ENCODE data around the gene SMOC2.

Gene SMOC2

DNA sequence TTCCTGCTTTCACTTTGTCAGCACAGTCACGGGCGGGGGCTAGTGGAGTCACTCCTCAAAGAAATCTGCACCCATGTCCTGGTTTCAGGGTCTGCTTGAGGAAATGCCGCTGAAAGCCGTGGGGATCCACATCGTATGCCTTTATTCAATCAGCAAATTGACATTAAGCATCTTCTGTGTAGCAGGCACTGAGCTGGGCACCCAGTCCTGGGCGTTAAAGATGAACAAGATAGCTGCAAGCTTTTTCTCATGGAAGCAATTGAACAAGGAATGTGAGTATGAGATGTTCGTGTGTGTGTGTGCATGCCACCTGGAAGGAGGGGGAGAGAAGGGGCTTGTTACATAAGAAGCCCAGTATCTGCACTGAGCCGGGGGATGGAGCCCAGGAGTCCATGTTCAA lies 243.9 kb downstream of the SMOC2 start (continued):
- TF ChIP-seq, protein P1, sequence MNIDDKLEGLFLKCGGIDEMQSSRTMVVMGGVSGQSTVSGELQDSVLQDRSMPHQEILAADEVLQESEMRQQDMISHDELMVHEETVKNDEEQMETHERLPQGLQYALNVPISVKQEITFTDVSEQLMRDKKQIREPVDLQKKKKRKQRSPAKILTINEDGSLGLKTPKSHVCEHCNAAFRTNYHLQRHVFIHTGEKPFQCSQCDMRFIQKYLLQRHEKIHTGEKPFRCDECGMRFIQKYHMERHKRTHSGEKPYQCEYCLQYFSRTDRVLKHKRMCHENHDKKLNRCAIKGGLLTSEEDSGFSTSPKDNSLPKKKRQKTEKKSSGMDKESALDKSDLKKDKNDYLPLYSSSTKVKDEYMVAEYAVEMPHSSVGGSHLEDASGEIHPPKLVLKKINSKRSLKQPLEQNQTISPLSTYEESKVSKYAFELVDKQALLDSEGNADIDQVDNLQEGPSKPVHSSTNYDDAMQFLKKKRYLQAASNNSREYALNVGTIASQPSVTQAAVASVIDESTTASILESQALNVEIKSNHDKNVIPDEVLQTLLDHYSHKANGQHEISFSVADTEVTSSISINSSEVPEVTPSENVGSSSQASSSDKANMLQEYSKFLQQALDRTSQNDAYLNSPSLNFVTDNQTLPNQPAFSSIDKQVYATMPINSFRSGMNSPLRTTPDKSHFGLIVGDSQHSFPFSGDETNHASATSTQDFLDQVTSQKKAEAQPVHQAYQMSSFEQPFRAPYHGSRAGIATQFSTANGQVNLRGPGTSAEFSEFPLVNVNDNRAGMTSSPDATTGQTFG (tag by site-specific recombination; IDR thresholded peaks at IDR 0.05; ENCODE audit: borderline replicate concordance), result no peak
- TF ChIP-seq ZFP41 (tag by site-specific recombination; IDR thresholded peaks at IDR 0.05; ENCODE audit: borderline replicate concordance) (no peak), ZNF596 (tag by site-specific recombination; IDR thresholded peaks at IDR 0.05) (no peak), TRIM28 (IDR thresholded peaks at IDR 0.05; ENCODE audit: borderline replicate concordance, low read length) (no peak)
- TF ChIP-seq, protein P2, sequence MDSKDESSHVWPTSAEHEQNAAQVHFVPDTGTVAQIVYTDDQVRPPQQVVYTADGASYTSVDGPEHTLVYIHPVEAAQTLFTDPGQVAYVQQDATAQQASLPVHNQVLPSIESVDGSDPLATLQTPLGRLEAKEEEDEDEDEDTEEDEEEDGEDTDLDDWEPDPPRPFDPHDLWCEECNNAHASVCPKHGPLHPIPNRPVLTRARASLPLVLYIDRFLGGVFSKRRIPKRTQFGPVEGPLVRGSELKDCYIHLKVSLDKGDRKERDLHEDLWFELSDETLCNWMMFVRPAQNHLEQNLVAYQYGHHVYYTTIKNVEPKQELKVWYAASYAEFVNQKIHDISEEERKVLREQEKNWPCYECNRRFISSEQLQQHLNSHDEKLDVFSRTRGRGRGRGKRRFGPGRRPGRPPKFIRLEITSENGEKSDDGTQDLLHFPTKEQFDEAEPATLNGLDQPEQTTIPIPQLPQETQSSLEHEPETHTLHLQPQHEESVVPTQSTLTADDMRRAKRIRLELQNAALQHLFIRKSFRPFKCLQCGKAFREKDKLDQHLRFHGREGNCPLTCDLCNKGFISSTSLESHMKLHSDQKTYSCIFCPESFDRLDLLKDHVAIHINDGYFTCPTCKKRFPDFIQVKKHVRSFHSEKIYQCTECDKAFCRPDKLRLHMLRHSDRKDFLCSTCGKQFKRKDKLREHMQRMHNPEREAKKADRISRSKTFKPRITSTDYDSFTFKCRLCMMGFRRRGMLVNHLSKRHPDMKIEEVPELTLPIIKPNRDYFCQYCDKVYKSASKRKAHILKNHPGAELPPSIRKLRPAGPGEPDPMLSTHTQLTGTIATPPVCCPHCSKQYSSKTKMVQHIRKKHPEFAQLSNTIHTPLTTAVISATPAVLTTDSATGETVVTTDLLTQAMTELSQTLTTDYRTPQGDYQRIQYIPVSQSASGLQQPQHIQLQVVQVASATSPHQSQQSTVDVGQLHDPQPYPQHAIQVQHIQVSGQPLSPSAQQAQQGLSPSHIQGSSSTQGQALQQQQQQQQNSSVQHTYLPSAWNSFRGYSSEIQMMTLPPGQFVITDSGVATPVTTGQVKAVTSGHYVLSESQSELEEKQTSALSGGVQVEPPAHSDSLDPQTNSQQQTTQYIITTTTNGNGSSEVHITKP (tag by site-specific recombination; IDR thresholded peaks at IDR 0.05), result no peak
- TF ChIP-seq, protein P3, sequence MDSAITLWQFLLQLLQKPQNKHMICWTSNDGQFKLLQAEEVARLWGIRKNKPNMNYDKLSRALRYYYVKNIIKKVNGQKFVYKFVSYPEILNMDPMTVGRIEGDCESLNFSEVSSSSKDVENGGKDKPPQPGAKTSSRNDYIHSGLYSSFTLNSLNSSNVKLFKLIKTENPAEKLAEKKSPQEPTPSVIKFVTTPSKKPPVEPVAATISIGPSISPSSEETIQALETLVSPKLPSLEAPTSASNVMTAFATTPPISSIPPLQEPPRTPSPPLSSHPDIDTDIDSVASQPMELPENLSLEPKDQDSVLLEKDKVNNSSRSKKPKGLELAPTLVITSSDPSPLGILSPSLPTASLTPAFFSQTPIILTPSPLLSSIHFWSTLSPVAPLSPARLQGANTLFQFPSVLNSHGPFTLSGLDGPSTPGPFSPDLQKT (IDR thresholded peaks at IDR 0.05; ENCODE audit: borderline replicate concordance, low read depth, low read length), result no peak

DNA sequence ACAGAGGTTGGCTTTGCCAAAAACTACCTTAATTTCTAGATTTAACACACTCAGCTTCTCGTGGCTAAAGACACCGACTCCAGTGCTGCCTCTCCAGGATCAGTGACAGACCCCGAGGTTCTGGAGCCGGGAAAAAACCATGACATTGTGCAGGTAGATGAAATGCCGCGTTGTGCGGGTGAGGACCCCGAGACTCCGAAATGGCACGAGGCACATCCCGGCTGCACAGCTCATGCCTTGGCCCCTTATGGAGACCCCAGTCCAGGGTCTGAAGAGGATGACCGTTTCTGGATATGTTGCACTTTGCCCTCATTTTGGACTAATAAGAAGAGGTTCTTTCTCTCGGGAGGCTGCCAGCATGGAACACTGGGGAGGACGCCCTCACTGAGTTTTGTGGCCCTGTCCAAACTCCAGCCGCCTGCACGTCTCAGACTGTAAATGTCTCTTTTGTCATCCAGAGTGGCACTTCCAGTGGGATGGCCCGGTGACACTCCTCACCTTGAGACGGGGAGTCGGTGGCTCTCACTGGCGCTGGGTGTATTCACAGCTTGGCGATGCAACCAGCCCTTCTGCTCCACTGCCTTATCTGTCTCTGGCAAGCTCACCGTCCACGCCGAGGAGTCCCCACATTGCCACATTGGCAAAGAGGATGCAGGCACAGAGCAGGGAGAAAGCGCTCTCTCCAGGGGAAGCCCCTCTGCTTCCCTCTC lies 245.2 kb downstream of the SMOC2 start:
- POLR2A ChIA-PET, result no interaction called here
- H3K9me3 ChIP-seq (ENCODE audit: control insufficient read depth, insufficient read depth, low read depth, low read length), result no peaks in the 10 kb centered on the region
- CTCF ChIA-PET, result no interaction called here
- TF ChIP-seq, protein P4, sequence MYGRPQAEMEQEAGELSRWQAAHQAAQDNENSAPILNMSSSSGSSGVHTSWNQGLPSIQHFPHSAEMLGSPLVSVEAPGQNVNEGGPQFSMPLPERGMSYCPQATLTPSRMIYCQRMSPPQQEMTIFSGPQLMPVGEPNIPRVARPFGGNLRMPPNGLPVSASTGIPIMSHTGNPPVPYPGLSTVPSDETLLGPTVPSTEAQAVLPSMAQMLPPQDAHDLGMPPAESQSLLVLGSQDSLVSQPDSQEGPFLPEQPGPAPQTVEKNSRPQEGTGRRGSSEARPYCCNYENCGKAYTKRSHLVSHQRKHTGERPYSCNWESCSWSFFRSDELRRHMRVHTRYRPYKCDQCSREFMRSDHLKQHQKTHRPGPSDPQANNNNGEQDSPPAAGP (tag by site-specific recombination; IDR thresholded peaks at IDR 0.05), result no peak
- TF ChIP-seq ZNF114 (tag by site-specific recombination; IDR thresholded peaks at IDR 0.05), result no peak
- TF ChIP-seq, protein P5, sequence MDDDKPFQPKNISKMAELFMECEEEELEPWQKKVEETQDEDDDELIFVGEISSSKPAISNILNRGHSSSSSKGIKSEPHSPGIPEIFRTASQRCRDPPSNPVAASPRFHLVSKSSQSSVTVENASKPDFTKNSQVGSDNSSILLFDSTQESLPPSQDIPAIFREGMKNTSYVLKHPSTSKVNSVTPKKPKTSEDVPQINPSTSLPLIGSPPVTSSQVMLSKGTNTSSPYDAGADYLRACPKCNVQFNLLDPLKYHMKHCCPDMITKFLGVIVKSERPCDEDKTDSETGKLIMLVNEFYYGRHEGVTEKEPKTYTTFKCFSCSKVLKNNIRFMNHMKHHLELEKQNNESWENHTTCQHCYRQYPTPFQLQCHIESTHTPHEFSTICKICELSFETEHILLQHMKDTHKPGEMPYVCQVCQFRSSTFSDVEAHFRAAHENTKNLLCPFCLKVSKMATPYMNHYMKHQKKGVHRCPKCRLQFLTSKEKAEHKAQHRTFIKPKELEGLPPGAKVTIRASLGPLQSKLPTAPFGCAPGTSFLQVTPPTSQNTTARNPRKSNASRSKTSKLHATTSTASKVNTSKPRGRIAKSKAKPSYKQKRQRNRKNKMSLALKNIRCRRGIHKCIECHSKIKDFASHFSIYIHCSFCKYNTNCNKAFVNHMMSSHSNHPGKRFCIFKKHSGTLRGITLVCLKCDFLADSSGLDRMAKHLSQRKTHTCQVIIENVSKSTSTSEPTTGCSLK (tag by site-specific recombination; IDR thresholded peaks at IDR 0.05), result no peak
- TF ChIP-seq REPIN1 (tag by site-specific recombination; IDR thresholded peaks at IDR 0.05; ENCODE audit: low read depth), result no peak
- TF ChIP-seq HOXC10 (CRISPR knock-in tag; IDR thresholded peaks at IDR 0.05), result no peak
- TF ChIP-seq ZNF549 (tag by site-specific recombination; IDR thresholded peaks at IDR 0.05), result no peak
- TF ChIP-seq GFI1B (tag by site-specific recombination; IDR thresholded peaks at IDR 0.05), result no peak
- TF ChIP-seq, protein P6, sequence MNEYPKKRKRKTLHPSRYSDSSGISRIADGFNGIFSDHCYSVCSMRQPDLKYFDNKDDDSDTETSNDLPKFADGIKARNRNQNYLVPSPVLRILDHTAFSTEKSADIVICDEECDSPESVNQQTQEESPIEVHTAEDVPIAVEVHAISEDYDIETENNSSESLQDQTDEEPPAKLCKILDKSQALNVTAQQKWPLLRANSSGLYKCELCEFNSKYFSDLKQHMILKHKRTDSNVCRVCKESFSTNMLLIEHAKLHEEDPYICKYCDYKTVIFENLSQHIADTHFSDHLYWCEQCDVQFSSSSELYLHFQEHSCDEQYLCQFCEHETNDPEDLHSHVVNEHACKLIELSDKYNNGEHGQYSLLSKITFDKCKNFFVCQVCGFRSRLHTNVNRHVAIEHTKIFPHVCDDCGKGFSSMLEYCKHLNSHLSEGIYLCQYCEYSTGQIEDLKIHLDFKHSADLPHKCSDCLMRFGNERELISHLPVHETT (tag by site-specific recombination; IDR thresholded peaks at IDR 0.05), result no peak
- no peak for TF ChIP-seq ZNF132 (tag by site-specific recombination; IDR thresholded peaks at IDR 0.05; ENCODE audit: borderline replicate concordance)
- TF ChIP-seq ZNF596 (tag by site-specific recombination; IDR thresholded peaks at IDR 0.05), result no peak
- no peak for TF ChIP-seq ZNF174 (tag by site-specific recombination; IDR thresholded peaks at IDR 0.05)
- TF ChIP-seq OSR2 (tag by site-specific recombination; IDR thresholded peaks at IDR 0.05), result no peak
- TF ChIP-seq, protein P7, sequence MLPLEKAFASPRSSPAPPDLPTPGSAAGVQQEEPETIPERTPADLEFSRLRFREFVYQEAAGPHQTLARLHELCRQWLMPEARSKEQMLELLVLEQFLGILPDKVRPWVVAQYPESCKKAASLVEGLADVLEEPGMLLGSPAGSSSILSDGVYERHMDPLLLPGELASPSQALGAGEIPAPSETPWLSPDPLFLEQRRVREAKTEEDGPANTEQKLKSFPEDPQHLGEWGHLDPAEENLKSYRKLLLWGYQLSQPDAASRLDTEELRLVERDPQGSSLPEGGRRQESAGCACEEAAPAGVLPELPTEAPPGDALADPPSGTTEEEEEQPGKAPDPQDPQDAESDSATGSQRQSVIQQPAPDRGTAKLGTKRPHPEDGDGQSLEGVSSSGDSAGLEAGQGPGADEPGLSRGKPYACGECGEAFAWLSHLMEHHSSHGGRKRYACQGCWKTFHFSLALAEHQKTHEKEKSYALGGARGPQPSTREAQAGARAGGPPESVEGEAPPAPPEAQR (tag by site-specific recombination; IDR thresholded peaks at IDR 0.05), result no peak

More for the DNA sequence above, 245.2 kb downstream of the SMOC2 start:
- Histone ChIP-seq H3K4me3 (ENCODE audit: low read depth, low read length) (no peak overlapping the region), H3K4me1 (ENCODE audit: control insufficient read depth, insufficient read depth, low read length) (no peaks in the 10 kb centered on the region), H3K36me3 (ENCODE audit: control insufficient read depth in 2 of 2, insufficient read depth in 1 of 2, low read length in 2 of 2) (no peaks in the 10 kb centered on the region), H3K27ac (ENCODE audit: extremely low read depth, low read depth, low read length) (no peak overlapping the region)

Measured in HEK293 (cell line).